Cerebellar nuclear complex (tissue), 1 donor: ENCODE results near the gene SYT14.
"Not testable (repeated sequence)": the region's sequence is repeated elsewhere in the genome, so short reads cannot be mapped to it uniquely, and the experiment has no call there.

Source experiments
- DNase-seq, 2 experiments: peaks; one replicate each; lab custom pipeline; 2025; lab: John Stamatoyannopoulos, UW

SYT14 gene

DNA sequence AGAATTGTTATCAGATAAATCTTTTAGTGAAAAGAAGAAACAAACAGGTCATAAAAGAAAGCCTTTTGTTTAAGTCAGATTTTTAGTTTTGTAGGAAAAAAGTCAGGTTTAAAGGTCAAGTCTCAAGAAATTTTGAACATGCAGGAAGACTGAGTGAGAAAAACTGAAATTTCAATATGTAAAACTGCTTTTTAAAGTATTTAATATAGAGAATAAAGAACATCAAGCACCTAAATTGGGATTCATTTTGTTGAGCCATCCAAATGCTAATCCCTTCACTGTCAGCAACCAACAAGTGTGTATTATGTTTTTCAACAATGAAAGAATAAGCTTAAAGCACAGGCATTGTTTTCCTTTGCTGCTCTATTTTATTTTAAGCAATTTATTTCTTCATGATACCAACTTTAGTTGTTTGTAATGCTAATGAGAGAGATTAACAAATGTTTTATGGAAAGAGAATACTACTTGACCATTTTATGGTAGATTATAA, 179.7 kb downstream of the SYT14 start:
- DNase-seq = no peak

DNA sequence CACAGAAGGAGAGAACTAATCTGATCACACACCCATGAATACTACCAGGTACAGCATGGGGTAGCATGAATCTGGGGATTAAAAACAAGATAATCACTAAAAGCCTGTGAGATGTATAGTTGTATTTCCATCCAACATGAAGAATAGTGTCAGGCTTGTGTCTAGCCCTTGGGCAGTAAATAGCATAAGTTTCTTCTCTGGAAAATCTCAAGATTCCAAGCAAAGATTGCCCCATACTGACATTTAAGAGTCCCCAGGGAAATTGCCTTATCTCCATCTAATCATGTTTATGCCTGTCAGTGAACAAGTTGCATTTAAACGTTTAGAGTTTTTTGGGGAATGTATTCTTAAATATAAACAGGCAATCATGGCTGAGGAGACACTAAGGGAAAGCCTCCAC, 185.4 kb downstream of the SYT14 start:
- DNase-seq = no peak

DNA sequence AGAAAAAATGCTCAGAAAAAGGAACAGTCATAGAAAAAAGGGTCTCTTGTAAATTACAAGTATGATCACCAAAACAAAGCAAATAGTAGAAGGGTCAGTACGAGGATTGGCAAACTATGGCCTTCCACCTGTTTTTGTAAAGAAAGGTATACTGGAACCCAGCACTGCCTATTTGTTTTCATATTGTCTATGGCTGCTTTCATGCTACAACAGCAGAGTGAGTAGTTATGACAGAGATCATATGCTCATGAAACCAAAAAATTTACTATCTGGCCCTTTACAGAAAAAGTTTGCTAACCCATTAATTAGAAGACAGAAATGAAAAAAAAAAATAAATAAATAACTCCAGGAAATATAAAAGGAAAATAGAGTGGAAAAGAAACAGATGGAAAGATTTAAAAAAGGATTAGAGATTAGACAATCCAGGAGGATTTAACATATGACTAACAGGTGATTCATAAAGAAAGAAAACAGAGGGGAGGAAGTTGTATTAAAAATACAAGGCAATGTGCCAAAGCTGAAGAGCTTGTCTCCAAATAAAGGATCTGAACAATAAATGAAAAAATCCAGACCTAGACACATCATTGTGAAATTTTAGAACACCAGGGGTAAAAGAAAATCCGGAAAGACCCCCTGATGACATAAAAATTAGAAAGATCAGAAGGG, 186.0 kb downstream of the SYT14 start:
- DNase-seq = no peak

DNA sequence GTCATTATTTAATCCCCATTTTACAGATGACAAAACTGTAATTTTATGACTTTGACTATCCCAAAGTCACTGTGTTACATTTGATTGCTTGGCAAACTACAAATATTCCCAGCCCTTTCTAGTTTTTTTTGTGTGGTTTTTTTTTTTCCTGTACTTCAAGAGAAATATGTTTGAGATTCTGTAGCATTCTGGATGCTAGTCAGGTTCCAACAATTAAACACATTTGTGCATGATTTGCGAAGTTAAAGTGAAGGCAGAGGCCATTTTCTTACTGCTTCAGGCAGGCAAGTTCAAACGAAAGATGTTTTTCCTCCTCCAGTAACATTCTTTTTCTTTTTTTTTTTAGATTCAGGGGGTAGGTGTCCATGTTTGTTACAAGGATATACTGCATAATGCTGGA, 186.7 kb downstream of the SYT14 start:
- DNase-seq = no peak

DNA sequence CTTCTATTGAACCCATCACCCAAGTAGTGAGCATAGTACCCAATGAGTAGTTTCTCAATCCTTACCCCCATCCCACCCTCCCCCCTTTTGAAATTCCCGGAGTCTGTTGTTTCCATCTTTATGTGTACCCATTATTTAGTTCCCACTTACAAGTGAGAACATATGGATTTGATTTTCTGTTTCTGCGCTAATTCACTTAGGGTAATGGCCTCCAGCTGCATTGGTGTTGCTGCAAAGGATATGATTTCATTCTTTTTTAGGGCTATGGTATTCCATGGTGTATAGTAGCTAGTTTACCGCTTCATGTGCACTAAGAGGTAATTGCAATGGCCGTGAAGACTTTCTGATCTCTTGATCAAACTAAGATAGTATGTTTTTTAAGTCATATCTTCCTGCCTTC, 187.1 kb downstream of the SYT14 start:
- no peak for DNase-seq

DNA sequence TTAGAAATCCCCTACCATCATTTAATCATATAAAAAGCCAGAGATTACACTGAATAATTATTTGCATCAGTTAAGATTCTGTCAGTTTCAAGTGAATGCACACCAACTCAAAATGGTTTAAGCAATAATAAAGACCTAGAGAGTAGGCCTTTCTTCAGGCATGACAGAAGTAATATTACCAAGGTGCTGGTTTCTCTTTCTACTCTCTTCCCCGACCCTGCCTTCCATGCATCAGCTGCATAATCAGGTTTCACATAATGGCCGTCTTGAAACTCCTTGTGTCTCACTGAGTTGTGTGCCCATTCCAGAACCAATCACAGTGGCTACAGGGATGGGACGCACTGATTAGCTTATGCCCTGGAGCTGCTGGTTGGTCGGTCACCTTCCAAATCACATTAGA, 191.1 kb downstream of the SYT14 start:
- DNase-seq = no peak

DNA sequence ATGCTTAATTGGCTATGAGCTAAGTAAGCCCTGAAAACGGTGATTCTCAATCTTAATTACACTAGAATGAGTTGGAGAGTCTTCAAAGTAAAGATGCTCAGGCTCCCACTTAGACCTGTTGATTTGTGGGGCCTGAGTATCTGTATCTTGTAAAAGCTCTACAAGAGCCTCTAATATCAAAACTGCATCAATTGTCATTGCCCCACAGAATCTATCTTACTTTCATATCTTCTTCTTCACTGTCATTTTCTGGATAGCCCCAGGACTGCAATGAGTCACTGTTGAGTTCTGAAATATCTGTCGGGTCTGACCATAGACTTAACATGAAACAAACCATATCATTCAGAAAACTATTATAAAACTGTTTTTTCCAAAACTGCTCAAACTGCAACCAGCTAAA, 191.7 kb downstream of the SYT14 start:
- DNase-seq = no peak

DNA sequence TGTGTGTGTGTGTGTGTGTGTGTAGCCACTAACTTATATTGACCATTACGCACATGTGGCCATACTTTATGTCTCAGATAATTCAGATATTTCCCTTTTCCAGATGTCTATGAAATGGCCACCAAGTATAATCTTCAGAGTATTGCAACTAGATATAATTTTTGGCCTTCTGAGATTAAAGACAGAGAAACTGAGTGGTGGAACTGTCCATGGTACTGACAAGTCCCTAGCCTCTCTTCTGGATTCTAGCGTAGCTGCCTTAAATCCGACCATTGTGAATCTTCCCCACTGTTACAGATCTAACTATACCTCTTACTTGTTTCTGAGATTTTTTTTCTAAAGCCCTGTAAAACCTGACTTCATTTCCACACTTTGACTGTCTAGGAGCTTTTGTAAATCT, 194.6 kb downstream of the SYT14 start:
- no peak for DNase-seq

DNA sequence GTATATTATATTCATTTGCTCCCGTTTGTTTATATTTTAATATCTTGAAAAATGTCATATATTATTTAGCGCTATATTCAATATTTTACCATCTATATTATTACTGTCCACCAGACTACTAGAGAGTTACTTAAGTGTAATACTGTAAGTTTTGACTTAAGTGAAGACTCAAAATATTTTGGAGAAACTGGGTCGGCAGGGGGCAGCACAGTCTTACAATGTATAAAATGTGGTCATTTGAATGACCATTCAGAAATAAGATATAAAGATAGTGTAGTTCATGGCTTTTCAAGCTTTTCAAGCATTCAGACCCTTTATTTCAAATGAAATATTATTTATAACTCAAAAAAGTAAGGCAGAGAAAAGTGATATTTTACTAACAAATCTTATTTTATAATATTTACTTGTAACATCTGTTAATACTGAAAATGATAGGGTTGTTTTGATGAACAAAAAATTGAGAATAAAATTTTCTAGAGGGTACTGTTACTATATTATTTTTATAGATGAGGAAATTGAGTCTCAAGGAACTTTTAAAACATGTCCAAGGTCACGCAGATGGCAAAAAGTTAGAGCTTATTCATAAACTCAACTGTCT, 205.5 kb downstream of the SYT14 start:
- no peak for DNase-seq

DNA sequence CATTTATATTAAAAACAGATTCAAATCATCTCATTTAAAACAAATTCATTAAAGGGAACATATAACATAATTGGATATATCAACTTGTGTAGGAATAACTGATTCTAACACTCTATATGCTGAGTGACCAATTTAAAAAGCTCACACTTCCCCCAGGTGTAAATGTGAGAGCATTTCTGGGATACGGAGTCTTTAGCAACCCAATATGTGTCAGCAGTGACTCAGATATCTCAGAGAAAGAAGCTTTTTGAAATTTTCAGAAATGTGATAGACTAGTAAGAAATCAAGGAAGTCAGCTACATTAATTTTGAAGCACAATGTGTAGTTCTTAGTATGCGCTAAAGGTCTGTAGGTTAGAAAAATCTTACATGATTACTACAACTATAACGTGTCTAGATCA, 206.7 kb downstream of the SYT14 start:
- no peak for DNase-seq

DNA sequence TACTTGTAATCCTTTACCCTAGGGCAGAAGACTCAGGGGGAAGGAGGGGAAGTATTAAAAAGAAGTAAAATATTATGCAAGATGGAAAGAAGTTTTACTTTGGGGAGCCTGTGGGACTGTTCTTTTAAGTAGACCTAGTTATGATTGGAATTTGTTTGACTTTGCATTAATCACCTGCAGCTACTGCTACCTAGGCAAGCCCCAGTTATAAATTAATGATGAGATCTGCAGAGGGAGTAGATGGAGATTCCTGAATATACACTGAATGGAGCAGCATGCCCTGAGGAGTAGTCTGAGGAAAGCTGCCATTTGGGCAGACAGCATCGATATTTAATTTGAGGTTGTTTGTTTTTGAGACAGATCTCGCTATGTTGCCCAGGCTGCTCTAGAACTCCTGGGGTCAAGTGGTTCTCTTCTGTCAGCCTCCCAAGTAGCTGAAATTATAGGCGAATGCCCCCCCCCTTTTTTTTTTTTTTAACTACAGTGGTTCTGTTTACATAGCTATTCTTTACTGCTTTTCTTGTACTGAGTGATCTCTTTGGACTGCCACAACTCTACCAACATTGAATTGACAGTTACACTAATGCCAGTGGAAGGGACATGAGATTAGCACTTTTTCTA, 213.1 kb downstream of the SYT14 start:
- DNase-seq = no peak

DNA sequence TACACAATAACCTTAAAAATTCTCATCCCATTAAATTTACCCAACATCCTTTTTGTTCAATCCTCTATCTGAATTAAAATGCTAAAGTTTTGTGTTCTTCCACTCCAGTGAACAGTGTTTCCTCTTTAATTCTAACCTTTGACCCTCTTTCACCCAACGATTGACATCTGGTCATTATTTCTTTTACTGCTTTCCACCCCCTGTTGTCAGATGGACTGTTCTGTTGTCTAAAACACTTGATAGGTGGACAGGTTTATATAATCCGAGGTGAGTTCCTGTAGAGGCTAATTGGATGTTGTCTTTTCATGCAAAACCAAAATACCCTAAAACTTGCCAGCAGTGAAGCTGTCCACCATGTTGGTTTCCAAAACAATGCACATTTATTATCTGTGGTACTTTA, 221.2 kb downstream of the SYT14 start:
- no peak for DNase-seq

DNA sequence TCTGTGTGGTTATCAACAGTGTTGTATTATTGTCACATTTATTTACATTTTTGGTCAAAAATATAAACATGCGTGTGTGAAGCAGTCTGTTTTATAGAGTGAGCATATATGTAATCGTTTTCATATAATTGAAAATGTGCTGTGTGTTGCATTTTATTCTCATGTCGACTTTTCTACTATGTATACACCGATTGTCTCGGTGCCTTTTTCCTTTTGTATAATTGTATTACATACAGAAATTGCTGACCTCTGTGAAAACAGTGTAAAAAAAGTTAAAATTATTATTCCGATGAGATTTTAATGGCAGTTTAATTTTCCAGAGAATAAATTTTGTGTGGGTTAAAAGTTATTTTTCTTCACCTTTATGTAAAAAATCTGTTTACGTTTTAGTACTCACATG, 232.2 kb downstream of the SYT14 start:
- DNase-seq = no peak

DNA sequence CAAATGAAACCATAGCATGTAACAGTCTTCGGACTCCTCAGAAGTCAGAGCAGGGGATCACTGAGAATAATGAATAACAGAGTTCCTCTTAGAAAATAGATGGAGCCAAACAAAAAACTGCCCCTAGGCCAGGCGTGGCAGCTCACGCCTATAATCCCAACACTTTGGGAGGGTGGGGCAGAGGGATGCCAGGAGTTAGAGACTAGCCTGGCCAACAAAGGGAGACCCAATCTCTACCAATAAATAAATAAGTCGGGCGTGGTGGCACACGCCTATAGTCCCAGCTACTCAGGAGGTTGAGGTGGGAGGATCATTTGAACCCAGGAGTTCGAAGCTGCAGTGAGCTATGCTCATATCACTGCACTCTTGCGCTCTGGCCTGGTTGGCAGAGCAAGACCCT, 236.1 kb downstream of the SYT14 start:
- DNase-seq = no peak

DNA sequence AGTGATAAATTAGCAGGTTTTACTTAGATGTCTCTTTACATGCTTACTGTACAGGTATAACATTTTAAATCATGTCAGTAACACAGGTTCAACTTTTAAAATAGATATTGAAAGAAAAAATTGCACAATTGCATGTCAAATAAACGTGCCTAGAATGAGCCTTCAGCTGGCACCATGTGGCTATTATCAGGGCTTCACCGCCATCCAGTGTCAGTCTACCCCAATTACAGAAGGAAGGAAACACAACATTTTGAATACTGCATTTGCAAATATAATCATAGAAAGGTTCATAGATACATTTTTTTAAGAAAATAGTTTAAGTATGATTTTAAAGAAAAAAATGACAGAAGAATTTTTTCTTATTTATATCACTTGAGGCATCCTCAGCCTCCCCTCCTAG, 247.0 kb downstream of the SYT14 start:
- no peak for DNase-seq

DNA sequence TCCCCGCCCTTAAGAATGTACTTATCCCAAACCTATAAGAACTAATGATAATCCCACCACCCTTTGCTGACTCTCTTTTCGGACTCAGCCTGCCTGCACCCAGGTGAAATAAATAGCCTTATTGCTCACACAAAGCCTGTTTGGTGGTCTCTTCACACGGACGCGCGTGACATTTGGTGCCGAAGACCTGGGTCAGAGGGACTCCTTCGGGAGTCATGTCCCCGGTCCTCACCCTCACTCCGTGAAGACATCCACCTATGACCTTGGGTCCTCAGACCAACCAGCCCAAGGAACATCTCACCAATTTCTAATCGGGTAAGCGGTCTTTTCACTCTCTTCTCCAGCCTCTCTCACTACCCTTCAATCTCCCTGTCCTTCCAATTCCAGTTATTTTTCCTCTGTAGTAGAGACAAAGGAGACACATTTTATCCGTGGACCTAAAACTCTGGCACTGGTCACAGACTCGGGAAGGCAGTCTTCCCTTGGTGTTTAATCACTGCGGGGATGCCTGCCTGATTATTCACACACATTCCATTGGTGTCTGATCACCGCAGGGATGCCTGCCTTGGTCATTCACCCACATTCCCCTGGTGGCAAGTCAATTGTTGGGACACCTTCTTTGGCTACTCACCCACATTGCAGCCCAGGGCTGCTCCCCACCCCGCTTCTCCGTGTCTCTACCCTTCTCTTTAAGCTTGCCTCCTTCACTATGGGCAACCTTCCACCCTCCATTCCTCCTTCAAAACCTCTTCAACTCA, 250.0 kb downstream of the SYT14 start:
- not testable (repeated sequence) for DNase-seq

DNA sequence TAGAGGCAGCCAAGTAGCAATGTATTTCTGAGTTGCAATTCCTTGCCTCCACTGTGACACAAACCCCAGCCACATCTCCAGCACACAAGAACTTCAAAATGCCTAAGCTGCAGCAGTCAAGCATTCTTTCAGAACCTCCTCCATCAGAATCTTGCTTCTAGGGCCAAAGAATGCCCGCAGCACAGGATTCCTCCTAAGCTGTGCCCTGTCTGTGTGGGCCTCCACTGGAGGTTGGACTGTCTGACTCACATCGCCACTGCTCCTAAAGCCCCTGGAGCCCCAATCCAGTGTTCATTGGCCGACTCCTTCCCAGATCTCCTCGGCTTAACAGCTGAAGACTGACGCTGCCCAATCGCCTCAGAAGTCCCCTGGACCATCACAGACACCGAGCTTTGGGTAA, 251.4 kb downstream of the SYT14 start:
- DNase-seq = no peak

DNA sequence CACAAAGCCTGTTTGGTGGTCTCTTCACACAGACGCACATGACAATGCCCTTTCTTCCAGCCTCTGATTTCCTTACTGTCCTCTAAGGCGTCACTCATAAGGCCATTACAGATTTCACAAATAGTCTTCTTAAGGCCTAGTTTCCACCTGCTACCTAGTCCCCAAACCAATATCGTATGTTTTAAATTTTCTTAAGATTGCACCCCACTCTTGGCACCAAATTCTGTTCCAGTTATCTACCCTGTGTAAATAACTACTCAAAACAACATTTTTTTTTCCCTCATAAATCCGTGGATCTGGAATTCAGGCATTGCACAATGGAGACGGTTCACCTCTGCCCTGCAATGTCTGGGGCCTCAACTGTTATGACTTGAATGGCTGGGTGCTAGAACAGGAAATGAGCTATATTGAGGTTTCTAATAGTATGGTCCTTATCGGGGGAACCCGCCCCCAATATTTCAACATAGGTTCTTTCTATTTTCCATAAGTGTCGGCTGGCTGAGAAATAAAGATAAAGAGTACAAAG, 257.7 kb downstream of the SYT14 start:
- no peak for DNase-seq

DNA sequence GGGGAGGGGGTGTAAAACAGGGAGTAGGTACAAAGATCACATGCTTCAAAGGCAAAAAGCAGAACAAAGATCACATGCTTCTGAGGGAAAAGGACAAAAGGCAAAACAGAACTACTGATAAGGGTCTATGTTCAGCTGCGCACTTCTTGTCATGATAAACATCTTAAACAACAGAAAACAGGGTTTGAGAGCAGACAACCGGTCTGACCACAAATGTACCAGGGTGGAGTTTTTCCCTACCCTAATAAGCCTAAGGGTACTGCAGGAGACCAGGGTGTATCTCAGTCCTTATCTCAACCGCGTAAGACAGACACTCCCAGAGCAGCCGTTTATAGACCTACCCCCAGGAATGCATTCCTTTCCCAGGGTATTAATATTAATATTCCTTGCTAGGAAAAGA, 258.2 kb downstream of the SYT14 start:
- not testable (repeated sequence) for DNase-seq

DNA sequence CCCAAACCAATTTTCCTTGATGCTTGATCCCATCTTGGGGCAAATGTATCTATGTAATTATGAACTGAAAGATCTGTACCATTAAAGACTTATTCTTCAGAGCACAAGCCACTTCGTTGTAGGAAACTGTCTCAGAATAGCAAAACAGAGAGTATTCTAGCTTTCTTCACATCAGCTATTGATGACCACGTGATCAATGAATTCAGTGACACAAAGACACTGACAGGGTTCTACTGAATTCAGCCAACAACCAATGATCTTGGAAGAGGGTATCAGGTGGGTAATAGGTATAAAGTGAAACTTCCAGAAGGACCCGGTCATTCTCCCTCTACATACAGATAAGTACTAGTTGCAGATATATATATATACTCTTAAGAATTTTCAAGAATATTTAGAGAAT, 260.8 kb downstream of the SYT14 start:
- no peak for DNase-seq

DNA sequence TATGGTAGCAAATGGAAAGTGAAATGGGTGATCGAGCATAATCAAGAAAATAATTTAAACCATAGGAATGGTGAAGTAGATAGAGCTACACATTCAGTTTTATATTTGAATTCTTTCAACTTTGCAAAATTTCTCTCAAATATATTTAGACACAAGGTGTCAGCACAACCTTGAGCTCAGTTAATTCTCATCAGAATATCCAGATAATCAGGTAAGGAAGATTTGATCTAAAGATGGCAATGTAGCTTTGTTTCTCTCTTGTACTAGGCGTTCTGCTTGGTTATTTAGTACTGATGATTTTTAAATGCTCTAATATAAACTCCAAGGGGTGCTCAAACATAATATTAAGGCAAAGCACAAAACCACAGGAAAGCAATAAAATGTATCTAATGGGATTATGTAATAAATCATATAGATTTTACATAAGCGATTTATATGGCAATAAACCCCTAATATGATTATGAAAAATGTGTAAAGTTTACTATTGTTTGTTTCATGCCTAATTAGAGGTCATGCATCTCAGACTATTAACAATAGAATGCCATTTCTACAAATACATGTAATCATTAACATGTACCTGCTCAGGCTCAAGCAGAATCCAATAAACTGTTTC, 262.2 kb downstream of the SYT14 start:
- no peak for DNase-seq

DNA sequence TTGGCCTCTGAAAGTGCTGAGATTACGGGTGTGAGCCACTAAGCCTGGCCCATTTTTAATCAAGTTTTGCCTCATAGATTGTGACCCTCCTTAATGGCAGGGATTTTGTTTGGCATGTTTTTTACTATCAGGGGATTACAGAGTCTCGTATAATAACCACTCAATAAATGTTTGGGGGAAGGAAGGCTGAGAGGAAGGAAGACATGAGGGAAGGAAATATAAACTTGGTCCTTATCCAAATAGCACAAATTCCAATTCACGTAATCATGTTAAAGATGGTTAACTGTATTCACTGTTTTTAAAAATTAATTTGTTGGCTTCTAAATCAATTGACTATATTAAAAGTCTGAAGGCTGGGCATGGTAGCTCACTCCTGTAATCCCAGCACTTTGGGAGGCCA, 263.7 kb downstream of the SYT14 start:
- no peak for DNase-seq
